ENCODE results near the gene CXCL1.

- TF ChIP-seq CTCF (IDR thresholded peaks at IDR 0.05) = no peak
- no peak for TF ChIP-seq POLR2A (IDR thresholded peaks at IDR 0.05)
Measured at GRCh38 chr4:73901031-73901430, 31.8 kb downstream of the CXCL1 start.

All from body of pancreas (tissue), 4 donors.